Epithelial cell of prostate (primary cell): ENCODE results near the gene SBK2.

ENCODE experiments used
- DNase-seq: peaks from one replicate; pipeline ENCODE4 v3.0.0-alpha.2; 2011; ENCODE audit warnings: low read depth, low spot score
- H3K27ac ChIP-seq: fragments of 450-650 bp; 2 replicates; pipeline ENCODE4 v1.5.1; 2017; ENCODE audit warnings: mild to moderate bottlenecking

SBK2 gene

GRCh38 chr19:55559684-55560083 is 22.8 kb upstream of the SBK2 start:
- DNase-seq: no peak
- no peak overlapping the region for H3K27ac ChIP-seq

GRCh38 chr19:55554741-55555152 is 17.8 kb upstream of the SBK2 start:
- no peak overlapping the region for H3K27ac ChIP-seq
- no peak for DNase-seq

GRCh38 chr19:55554302-55554701 is 17.4 kb upstream of the SBK2 start:
- no peak overlapping the region for H3K27ac ChIP-seq
- DNase-seq: no peak

GRCh38 chr19:55553217-55554182 is 16.6 kb upstream of the SBK2 start:
- no peak overlapping the region for H3K27ac ChIP-seq
- DNase-seq: no peak

- no peak for DNase-seq
These were observed 15.7 kb upstream of the SBK2 start for GRCh38 chr19:55552620-55553019.

GRCh38 chr19:55552206-55552605 is 15.3 kb upstream of the SBK2 start:
- peak; percentile 12 for DNase-seq

More at GRCh38 chr19:55552620-55553019, 15.7 kb upstream of the SBK2 start:
- H3K27ac ChIP-seq: no peak overlapping the region

GRCh38 chr19:55550321-55550650 is 13.4 kb upstream of the SBK2 start:
- H3K27ac ChIP-seq: peak overlapping the region; percentile 93

More at GRCh38 chr19:55552206-55552605, 15.3 kb upstream of the SBK2 start:
- no peak overlapping the region for H3K27ac ChIP-seq

GRCh38 chr19:55549500-55550320 is 12.8 kb upstream of the SBK2 start:
- DNase-seq: peak; percentile 22
- H3K27ac ChIP-seq: peak overlapping the region; percentile 93

More at GRCh38 chr19:55550321-55550650, 13.4 kb upstream of the SBK2 start:
- DNase-seq: no peak

GRCh38 chr19:55546822-55547614 is 10.1 kb upstream of the SBK2 start:
- H3K27ac ChIP-seq: no peak overlapping the region
- no peak for DNase-seq

- no peak overlapping the region for H3K27ac ChIP-seq
These were observed 9.1 kb upstream of the SBK2 start for GRCh38 chr19:55546011-55546410.

GRCh38 chr19:55545443-55545842 is 8.5 kb upstream of the SBK2 start, which contains the start of gene SBK3:
Gene SBK3 (minus strand): TSS chr19:55545543. CDS start chr19:55545543, 0 bp downstream.
- no peak for DNase-seq
- no peak within 1 kb of the TSS for H3K27ac ChIP-seq

More at GRCh38 chr19:55546011-55546410, 9.1 kb upstream of the SBK2 start:
- no peak for DNase-seq

- no peak for DNase-seq
- no peak overlapping the region for H3K27ac ChIP-seq
These were observed 8.0 kb upstream of the SBK2 start for GRCh38 chr19:55544776-55545439.

GRCh38 chr19:55544014-55544413 is 7.1 kb upstream of the SBK2 start:
- DNase-seq: no peak
- no peak overlapping the region for H3K27ac ChIP-seq

GRCh38 chr19:55543567-55543966 is 6.6 kb upstream of the SBK2 start:
- H3K27ac ChIP-seq: no peak overlapping the region
- DNase-seq: no peak

GRCh38 chr19:55542292-55542855 is 5.4 kb upstream of the SBK2 start:
- no peak overlapping the region for H3K27ac ChIP-seq
- DNase-seq: no peak

- no peak overlapping the region for H3K27ac ChIP-seq
- no peak for DNase-seq
These were observed 4.2 kb upstream of the SBK2 start for GRCh38 chr19:55541091-55541490.

GRCh38 chr19:55540619-55541018 is 3.7 kb upstream of the SBK2 start:
- DNase-seq: no peak
- H3K27ac ChIP-seq: no peak overlapping the region

- no peak overlapping the region for H3K27ac ChIP-seq
- no peak for DNase-seq
These were observed 2.4 kb upstream of the SBK2 start for GRCh38 chr19:55539090-55539984.
